Natural killer cell (primary cell): ENCODE data around the gene SHF. TPM values are rescaled to one million over a fixed set of nuclear protein-coding genes. Genes with fewer than 3 reads are reported as not detected.
A peak's percentile ranks its signal among the peaks of the same experiment; 100 is the strongest.

Source experiments
- ATAC-seq, 3 donors: fragments of 150-1000 bp in 2 of 3; fragments of 200-7000 bp in 1 of 3; cut with Tn5 transposase; 1 replicate in 1 of 3; 2 replicates in 2 of 3; pipeline ENCODE4 v1.10.0; 2021; ENCODE audit warnings: mild to moderate bottlenecking in 2 of 3, moderate library complexity in 2 of 3
- DNase-seq, 2 donors: peaks; one replicate each; pipeline versions ENCODE4 v3.0.0 to v3.0.0-alpha.2; 2013 to 2021; ENCODE audit warnings: mixed read lengths in 1 of 2
- H3K27ac ChIP-seq: one replicate; pipeline ENCODE4 v1.5.1; 2013; ENCODE audit warnings: mild to moderate bottlenecking, low read length
- H3K27me3 ChIP-seq: one replicate; pipeline ENCODE4 v1.6.1; 2013; ENCODE audit warnings: low read length; ENCODE audit not compliant: control insufficient read depth, insufficient read depth
- H3K36me3 ChIP-seq: one replicate; pipeline ENCODE4 v1.6.1; 2013; ENCODE audit warnings: low read length; ENCODE audit not compliant: control insufficient read depth, insufficient read depth
- H3K4me1 ChIP-seq: one replicate; pipeline ENCODE4 v1.6.1; 2013; ENCODE audit warnings: low read length; ENCODE audit not compliant: control insufficient read depth, insufficient read depth
- H3K4me3 ChIP-seq: one replicate; pipeline ENCODE4 v1.5.1; 2013; ENCODE audit warnings: low read length
- H3K9me3 ChIP-seq: one replicate; pipeline ENCODE4 v1.6.1; 2013; ENCODE audit warnings: low read length; ENCODE audit not compliant: control insufficient read depth, insufficient read depth
- H3K27ac Mint-ChIP-seq, 2 donors: one replicate each; pipeline ENCODE4 v1.8.0; 2022; ENCODE audit warnings: mild to moderate bottlenecking in 2 of 2, mixed read lengths in 2 of 2, moderate library complexity in 1 of 2
- H3K27me3 Mint-ChIP-seq, 2 donors: one replicate each; pipeline ENCODE4 v1.8.0; 2022; ENCODE audit warnings: low read depth in 2 of 2, mixed read lengths in 2 of 2
- H3K36me3 Mint-ChIP-seq: one replicate; pipeline ENCODE4 v1.8.0; 2022; ENCODE audit warnings: mixed read lengths
- H3K4me1 Mint-ChIP-seq, 2 donors: one replicate each; pipeline ENCODE4 v1.8.0; 2022; ENCODE audit warnings: mixed read lengths in 2 of 2
- H3K4me3 Mint-ChIP-seq: one replicate; pipeline ENCODE4 v1.8.0; 2022; ENCODE audit warnings: mild to moderate bottlenecking, moderate library complexity, mixed read lengths
- H3K9me3 Mint-ChIP-seq, 2 donors: one replicate each; pipeline ENCODE4 v1.8.0; 2022; ENCODE audit warnings: mixed read lengths in 2 of 2
- CTCF ChIP-seq: fragments of 200-600 bp; IDR thresholded peaks from one replicate; pipeline ENCODE4 v1.8.0; 2022; ENCODE audit warnings: antibody characterized with exemption
- WGBS: methylation state at CpG from one replicate; pipeline ENCODE4 v1.1.7; 2013; ENCODE audit warnings: missing lambda C conversion rate; ENCODE audit not compliant: insufficient coverage; 5-methylcytosine and 5-hydroxymethylcytosine counted together
- intact Hi-C: fragments of 100-400 bp; cut with micrococcal nuclease; formaldehyde crosslinking; loops from one replicate; pipeline ENCODE4 v1.14.2; 2022
- total RNA-seq, 4 donors: library from RNA; stranded (reverse); fragments of 120-200 nt in 1 of 4; gene quantifications; one replicate each; pipeline versions ENCODE4 v1.2.3 to v1.2.4, GENCODE V29; 2013 to 2022

SHF gene
- total RNA-seq, 3 donors from 2014 or later (not counting 1 experiment from before 2014, with no cell fraction given): 0.94 to 2.4 (median 1.7) TPM

GRCh38 chr15:45134682-45135604 lies 52.8 kb downstream of the SHF start:
- Histone ChIP-seq H3K4me3 (no peak overlapping the region), H3K4me1 (peaks cover 11% of the 10 kb centered on the region), H3K27ac (no peak overlapping the region), H3K9me3 (no peaks in the 10 kb centered on the region), H3K27me3 (peaks cover 28% of the 10 kb centered on the region), H3K36me3 (no peaks in the 10 kb centered on the region)
- H3K4me3 Mint-ChIP-seq: peak overlapping the region; percentile 52
- ATAC-seq (peak; percentile 51 to 79 (median 70)), DNase-seq (peak in 1 of 2 donors; percentile 54)
- peaks cover 47 to 55% of the 10 kb centered on the region in 2 donors for H3K27me3 Mint-ChIP-seq
- TF ChIP-seq CTCF: no peak
- intact Hi-C loops: no loop called here
- no peaks in the 10 kb centered on the region for H3K9me3 Mint-ChIP-seq
- no peaks in the 10 kb centered on the region for H3K36me3 Mint-ChIP-seq
- peak overlapping the region in 1 of 2 donors; percentile 39 for H3K27ac Mint-ChIP-seq
- H3K4me1 Mint-ChIP-seq: peaks cover 0 to 18% of the 10 kb centered on the region in 2 donors
- WGBS: 8% methylated on average over 56 of the region's 57 CpGs

DNA sequence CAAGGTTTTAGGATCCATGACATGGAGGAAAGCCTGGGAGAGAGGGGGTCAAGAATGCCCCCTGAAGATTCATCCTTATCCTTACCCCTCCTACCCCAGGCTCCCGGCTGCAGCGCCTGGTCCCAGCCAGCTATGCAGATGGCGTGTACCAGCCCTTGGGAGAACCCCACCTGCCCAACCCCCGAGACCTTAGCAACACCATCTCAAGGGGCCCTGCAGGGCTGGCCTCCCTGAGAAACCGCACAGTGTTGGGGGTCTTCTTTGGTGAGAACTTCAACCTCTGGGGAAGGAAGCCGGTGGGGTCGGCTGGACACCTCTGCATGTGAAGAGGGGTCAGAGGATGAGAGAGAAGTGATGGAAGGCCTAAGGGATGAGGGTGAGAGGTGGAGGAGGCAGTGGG lies 53.7 kb downstream of the SHF start:
- ATAC-seq (no peak), DNase-seq (no peak)
- TF ChIP-seq CTCF: no peak
- H3K27ac Mint-ChIP-seq: peak overlapping the region in 1 of 2 donors; percentile 39
- H3K4me3 Mint-ChIP-seq: peak overlapping the region; percentile 13
- H3K9me3 ChIP-seq: no peaks in the 10 kb centered on the region
- peaks cover 33% of the 10 kb centered on the region for H3K27me3 ChIP-seq
- H3K36me3 Mint-ChIP-seq: no peaks in the 10 kb centered on the region
- 92% methylated on average over 7 of the region's 7 CpGs for WGBS
- H3K27ac ChIP-seq: no peak overlapping the region
- H3K27me3 Mint-ChIP-seq: peaks cover 47 to 55% of the 10 kb centered on the region in 2 donors
- H3K36me3 ChIP-seq: no peaks in the 10 kb centered on the region
- peaks cover 0 to 18% of the 10 kb centered on the region in 2 donors for H3K4me1 Mint-ChIP-seq
- H3K4me3 ChIP-seq: no peak overlapping the region
- H3K9me3 Mint-ChIP-seq: no peaks in the 10 kb centered on the region
- intact Hi-C loops: no loop called here
- H3K4me1 ChIP-seq: peaks cover 18% of the 10 kb centered on the region

DNA sequence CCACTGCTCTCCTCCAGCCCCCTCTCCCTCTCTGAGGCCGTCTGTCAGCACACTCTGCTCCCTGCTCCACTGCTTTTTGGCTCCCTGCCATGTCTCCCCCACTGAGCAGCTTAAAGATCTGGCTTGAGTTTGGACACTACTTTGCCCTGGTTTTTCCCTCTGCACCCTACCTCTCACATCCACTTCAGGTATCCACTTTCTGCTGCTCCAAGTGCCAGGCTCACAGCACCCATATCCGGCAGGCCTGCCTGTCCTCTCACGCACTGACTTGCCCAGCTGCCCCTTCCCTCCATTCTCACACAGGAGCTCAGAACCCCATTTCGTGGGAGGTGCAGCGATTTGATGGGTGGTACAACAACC lies 54.2 kb downstream of the SHF start:
- Mint-ChIP-seq H3K36me3 (no peaks in the 10 kb centered on the region), H3K4me1 (peaks cover 0 to 18% of the 10 kb centered on the region in 2 donors), H3K27me3 (peaks cover 52 to 57% of the 10 kb centered on the region in 2 donors), H3K9me3 (no peaks in the 10 kb centered on the region), H3K4me3 (no peak overlapping the region), H3K27ac (no peak overlapping the region)
- ATAC-seq: no peak
- 79% methylated on average over 5 of the region's 5 CpGs for WGBS
- H3K27me3 ChIP-seq: peaks cover 38% of the 10 kb centered on the region
- TF ChIP-seq CTCF: no peak
- no peaks in the 10 kb centered on the region for H3K36me3 ChIP-seq
- no peak overlapping the region for H3K4me3 ChIP-seq
- H3K4me1 ChIP-seq: peaks cover 21% of the 10 kb centered on the region
- no peak for DNase-seq
- intact Hi-C loops: no loop called here
- H3K9me3 ChIP-seq: no peaks in the 10 kb centered on the region
- no peak overlapping the region for H3K27ac ChIP-seq
